NCI-H748 (cell line): ENCODE measurements around the gene EHD4.

Source experiments
- DNase-seq: peaks from one replicate; lab custom pipeline; 2025; ENCODE audit not compliant: unreplicated experiment; lab: John Stamatoyannopoulos, UW

The EHD4 gene

DNA sequence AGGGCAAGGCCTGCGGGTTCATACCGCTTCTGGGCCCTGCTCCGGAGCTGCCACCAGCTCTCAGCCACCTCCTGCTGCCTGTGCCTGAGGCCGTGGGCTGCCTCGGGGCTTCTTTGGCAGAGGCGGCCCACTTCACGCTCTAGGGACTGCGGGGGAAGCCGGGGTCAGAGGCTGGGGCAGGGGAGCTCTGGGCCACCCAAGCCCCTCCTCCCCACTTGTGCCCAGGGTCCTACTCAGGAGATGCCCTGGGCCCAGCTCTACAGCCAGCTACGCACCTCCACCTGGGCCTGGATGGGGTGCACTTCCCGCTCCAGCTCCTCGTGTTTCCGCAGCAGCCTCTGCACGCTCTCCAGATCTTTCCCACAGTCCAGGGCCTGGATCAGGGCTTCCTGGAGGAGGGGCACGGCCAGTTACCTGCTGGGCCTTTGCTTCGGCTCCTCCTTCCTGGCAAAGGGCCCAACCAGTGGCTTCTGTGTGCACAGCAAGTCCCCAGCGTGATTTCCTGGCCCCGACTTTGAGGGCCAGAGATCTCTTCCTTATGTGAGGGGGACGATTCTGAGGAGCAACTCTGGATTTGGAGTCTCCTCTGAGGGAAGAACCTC lies 109.7 kb downstream of the EHD4 start:
- peak; percentile 21 for DNase-seq

DNA sequence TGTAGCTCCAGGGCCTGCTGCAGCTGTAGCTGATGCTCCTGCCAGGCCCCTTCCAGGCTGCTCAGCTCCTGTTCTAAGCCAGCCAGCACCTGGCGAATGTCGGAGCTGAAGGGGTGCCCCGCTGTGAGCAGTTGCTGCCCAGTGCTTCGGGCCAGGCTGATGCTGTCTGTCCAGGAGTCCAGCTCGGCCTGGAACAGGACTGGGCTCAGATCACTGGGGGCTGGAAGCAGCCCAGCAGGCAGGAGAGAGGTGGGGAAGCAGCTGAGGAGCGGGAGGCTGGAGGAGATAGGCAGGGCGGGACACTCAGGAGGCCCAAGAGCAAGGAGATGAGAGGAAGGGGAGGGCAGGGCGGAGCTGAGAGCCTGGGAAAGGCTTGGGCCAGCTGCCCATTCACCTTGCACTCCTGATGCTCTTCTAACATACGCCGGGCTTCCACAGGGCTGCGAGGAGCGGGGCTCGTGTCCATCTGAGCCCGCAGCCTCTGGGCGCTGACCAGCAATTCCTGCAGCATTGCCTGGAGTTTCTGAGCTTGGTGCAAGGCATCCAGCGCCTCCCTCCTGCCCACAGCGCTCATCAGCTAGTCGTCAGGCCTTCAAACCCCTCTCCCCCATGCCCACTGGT lies 110.5 kb downstream of the EHD4 start:
- DNase-seq, result no peak

DNA sequence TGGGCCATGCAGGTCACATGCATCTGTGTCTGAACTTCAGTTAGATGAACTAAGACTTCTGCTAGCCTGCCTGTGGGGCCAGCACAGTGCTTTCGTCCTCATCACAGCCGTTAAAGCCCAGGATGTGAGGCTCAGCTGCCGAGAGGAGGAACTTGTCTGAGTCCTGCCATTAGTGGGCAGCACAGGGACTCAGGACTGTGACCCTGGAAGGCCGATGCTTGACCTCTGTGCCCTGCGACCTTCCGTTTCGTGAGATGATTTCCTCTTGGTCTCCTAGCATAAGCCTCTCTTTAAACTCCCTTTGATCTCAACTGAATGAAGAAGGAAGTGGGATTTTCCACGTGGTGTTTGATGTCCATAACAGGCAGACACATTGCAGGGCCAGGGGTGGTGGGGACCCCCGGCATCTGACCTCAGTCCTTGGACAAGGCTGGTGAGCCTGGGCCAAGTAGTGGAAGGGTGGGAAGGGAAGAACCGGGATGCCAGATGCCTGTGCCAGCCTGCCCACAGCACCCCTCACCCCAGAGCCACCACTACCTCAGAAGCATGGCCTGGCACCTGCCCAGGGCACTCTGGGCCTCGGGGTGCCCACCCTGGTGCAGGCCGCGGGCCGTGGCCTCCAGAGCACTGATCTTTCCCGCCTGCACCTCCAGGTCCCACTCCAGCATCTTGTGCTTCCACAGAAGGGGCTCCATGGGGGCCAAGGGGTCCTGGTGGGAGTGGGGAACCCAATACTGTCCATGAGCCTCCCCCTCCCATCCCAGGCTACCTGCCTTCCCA lies 112.1 kb downstream of the EHD4 start:
- no peak for DNase-seq

DNA sequence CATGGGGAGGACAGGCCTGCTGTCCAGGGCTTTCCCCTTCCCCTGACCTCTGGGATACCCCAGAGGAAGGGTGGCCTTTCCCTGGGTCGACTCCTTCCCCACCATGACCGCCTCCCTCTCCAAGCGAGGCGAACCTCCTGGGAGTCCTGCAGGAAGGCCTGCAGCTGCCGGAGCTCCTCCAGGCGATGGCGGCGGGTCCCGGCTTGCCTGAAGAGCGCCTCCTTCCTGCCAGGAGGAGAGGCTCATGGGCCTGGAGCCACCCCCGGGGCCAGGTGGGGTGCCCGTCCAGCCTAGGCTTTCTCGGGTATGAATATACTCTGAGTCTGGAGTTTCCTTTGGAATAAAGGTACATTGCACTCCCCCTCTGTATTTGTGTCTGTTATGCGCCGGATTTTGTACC lies 113.6 kb downstream of the EHD4 start:
- DNase-seq, result no peak

DNA sequence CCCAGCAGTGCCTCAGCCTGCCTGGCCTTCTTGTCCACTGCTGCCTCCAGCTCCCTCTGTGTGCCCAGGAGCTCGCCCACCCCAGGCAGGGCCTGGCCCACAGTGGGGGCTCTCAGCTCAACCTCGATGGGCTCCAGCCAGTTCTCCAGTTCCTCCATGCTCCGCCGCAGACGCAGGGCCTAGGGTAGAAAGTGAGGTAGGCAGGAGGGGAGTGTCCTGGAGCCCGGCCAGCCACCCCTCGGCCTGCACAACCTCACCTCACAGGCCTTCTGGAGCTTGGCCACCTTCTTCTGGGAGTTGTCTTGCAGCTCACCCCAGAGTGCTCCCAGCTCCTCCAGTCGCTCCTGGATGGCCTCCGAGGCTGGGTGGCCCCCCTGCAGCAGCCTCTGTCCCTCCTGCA lies 115.0 kb downstream of the EHD4 start:
- no peak for DNase-seq

DNA sequence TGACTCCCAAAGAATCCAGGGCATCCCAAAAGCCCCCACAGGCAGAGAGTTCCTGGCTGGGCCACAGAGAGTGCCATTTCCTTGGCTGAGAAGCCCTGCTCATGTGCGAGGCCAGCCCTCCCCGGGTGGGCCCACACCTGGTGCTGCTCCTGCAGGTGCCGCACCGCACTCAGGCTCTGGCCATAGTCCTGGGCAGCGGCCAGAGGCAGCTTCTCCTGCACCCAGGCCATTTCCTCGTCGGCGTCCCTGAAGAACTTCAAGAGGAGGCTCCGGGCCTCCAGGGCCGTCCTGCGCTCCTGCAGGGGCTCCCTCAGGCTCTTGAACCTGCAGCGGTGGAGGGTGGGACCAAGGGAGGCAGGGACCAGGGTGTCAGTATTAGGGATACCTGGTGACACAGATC lies 115.6 kb downstream of the EHD4 start:
- DNase-seq, result no peak

DNA sequence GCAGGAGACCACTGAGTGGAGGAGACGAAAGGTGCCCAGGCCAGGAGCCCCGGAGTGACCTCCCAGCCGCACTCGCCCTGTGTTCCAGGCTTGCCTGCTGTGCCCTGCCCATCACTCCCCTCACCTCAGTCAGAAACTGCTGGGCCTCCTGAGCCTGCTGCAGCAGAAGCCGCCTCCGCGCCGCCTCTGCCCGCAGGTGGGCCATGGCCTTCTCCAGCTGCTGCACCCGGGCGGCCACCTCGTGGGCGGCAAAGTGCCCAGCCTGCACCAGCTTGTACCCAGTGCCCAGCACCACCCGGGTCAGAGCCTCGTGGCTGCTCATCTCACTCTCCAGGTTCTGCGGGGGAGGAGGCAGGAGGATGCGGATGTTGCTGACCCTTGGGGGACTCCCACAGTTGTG lies 116.1 kb downstream of the EHD4 start:
- DNase-seq, result no peak

DNA sequence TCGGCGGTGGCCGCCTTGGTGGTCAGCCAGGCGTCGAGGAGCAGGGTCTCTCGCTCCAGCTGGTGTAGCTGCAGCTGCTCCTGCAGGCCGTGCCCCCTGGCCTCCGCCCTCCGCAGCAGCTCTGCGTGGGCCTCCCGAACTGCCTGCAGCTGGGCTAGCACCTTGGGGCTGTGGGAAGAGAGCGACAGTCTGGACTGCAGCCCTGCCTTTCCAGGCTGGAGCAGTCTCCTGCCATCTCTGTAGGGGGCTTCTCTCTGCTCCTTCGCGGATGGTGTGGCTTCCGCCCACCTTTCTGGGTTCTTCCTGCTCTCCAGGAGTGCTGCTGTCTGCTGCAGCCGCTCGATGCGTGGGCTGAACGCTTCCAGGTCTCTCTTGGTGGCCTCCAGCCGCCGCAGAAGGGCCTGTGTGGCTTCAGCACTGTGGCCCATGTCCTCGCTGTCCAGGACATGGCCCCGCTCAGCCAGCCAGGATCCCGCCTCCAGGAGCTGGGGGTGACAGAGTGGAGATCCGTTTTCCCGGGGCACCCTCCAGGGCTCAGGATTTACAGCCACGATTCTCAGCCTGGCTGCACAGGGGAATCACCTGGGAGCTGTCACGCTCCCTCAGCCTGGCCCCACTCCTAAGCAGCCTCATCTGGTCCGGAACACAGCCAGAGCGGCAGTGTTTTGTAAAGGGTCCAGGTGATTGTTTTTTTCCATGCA lies 116.9 kb downstream of the EHD4 start:
- DNase-seq, result no peak

DNA sequence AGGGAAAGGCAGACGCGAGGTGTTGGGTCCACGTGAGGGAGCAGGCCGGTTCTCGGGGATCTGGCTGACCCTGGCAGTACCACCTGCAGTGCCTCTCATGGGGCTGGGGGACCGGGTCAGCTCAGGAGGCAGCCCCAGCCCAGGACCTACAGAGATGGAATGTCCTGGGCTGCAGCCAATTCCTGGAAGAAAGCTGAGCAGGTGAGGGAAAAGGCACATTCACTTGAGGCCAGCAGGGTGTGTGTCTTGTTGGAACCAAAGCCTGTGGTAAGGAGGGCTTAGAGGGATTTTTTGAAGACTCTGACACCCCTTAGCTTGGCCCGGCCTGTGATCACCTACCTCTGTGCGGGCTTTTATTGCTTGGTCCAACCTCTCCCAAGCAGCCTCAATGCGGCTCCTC lies 117.9 kb downstream of the EHD4 start:
- no peak for DNase-seq

DNA sequence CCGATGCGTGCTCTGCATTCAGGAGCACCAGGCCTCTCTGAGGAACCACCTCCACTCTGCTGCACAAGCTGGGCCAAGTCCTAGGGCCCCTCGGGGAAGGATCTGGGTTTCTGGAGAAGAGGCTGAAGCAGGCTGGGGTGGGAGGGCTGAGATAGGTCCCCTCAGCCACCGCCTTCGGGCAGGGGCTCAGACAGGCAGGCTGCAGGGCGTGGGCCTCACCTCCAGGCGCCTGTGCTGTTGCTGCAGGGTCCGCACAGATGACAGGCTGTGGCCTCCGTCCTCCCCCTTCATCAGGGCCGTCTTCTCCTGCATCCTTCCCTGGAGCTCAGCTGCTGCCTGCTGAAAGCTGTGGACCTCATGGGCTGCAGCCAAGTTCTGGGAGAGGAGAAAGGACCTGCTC lies 118.5 kb downstream of the EHD4 start:
- DNase-seq, result no peak

DNA sequence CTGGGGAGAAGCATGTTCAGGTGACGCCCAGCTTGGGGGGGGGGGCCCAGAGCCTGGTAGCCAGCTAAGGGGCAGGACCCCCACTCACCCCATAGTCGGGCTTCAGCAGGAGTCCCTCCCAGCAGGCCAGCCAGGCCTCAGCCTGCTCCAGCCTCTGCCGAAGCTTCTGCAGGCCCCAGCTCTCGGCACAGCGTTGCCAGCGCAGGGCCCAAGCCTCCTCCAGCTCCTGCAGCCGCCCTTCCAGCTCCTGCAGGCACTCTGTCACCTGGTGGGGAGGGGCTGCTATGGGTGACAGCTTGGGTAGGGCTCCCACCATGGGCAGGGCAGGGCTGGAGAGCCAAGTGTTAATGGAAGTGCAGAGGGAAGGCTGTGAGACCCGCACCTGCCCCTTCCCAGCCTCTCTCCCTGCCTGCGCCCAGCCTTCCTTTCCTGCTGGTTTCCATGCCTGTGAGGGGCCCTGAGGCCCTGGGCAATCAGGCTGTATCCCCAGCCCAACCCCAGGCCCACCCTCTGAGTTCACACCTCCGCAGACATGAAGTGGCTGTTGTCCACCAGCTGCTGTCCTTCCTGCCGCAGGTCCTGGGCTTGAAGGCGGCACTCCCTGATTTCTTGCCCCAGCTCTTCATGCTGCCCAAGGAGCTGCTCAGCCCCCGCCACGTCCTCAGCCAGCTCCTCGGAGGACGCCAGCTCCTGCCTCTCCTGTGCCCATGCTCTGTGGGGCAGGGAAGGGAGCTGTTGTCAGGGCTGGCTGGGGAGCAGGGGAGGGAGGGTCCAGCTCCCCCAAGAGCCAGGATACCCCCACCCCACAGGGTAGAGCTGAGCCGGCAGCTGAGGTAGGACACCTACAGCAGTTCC lies 119.4 kb downstream of the EHD4 start:
- no peak for DNase-seq

DNA sequence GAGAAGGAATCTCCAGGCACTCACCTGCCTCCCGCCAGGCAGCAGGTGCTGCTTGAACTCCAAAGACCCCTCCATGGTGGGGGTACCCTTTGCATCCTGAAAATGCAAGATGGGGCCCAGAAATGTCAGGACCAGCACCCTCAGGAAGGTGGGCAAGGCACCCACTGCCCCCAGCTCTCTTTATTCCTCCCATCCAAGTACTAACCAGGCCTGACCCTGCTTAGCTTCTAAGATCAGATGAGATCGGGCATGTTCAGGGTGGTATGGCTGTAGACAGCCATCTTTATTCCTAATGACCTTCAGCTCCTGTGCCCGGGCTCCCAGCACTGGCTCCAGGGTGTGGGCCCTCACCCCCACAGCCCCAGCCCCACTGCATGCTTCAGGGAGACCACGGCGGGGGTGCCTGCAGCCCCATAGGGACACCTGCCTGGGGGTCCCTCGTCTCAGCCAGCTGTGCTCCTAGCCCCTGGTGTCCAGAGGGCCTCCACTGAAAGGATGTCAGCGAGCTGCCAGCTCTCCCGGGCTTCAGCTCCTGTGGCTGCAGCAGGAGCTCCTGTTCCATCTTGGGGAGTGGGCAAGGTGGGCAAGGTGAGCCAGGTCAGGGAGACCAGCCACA lies 120.5 kb downstream of the EHD4 start:
- no peak for DNase-seq

DNA sequence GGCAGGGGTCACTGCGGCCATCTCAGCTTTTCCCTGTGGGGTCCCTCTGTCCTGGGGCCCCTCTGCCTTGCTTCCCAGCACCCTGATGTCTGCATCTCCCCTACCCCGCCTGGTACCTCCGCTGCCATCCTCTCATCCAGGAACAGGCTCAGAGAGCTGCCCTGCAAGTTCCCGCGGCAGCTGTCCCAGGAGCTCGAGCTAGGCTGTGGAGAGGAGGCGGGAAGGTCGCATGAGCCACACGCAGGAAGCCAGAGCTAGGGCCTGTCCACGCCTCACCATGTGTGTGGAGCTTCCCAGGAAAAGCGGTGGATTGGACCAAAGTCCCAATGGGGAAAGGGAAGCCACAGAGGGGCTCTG lies 121.2 kb downstream of the EHD4 start:
- no peak for DNase-seq

DNA sequence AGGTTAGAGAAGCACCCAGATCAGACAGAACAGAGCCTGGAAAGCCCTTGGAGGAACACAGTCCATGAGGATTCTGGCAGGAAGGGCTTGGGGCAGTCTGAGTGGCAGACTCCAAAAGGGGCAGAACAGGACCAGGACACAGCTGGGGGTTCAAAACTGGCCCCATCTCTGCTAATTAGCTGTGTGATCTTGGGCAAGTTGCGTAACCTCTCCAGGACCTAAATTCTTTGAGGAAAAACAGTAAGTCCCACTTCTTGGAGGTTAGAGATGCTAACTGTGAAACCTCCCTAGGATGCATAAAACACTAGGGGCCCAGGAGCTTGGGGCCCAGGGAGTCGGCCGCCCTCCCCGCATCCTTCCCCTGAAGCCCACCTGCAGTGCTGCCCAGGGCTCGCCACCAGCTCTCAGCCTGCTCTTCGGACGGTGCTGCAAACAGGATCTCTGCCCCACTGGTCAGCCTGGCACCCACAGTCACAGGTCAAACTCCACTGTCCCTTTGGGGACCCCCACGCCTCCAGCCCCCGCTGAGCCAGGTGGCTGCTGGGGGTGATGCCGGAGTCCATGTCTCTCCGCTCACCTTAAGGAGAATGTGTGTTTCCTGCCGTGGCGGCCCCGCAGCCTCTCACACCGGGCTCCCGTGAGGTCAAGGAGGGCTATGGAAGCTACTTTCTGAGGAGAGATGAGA lies 121.7 kb downstream of the EHD4 start:
- no peak for DNase-seq

DNA sequence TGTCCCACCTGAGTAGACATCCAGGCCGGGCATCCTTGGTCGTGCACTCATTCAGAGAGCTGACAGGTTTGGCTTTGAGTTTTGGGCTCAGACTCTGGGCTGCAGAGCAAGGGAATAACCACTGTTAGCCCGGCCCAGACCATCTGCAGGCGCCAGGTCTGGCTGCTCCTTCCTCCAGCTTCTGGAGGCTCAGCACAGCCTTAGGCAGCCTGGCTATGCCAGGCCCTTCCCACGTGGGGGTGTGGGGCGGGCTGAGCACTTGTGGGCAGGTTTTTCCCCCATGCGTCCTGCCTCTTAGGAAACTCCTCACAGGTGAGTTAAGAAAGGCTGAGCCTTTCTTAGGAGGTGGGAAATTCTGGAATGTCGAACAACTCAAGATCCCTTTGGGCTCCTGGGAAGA lies 122.5 kb downstream of the EHD4 start:
- DNase-seq, result no peak

DNA sequence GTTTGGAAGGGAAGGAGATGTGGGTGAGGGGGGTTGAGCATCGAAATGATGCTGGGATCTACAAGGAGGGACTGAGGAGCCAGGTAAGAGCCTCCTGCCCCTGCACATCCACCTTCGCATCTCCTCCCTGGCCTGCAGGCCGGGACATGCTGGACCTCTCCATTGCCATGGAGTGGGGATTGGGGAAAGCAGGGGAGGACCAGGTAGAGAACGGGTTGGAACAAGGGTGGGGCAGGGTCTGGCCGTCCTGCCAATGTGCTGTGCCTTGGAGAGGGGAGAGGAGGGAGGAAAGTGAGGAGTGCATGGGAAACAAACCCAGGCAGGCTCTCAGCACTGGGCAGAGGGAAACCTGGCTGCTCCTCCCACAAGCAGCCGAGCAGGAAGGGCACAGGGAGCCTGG lies 123.2 kb downstream of the EHD4 start:
- DNase-seq, result no peak

DNA sequence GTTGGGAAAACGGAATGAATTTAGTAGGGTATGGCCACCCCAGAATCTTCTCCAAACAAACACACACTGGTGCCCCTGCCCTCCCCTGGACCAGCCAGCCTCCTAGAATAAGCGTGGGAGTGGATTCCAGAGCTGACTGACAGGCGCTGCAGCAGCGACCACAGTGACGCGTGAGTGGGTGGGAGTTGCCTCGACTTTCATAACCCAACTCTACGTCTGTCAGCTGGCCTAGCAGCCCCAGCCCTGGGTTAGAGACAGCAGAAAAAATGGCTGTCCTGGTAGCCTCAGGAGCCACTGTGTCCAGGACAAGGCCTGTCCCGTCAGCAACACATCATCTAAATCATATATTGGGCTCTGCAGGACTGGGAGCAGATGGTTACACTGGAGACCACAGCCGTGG lies 123.7 kb downstream of the EHD4 start:
- DNase-seq, result no peak

DNA sequence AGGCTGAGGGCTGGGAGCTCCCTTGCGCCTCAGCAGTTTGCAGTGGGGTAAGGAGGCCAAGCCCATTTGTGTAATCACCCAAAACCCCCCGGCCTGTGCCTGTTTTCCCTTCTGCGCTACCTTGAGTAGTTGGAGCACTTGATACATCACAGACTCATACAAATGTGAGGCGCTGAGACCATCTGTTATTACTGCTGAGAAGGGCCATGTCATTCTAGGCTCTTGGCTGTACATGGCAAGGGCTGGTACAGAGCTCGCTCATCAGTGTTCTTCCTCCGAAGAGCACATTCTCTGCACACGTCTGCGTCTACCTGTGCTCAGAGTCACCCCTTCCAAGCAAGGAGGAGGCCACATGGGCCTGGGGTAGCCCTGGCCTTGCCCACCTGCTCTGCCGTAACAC lies 124.4 kb downstream of the EHD4 start:
- DNase-seq, result no peak

DNA sequence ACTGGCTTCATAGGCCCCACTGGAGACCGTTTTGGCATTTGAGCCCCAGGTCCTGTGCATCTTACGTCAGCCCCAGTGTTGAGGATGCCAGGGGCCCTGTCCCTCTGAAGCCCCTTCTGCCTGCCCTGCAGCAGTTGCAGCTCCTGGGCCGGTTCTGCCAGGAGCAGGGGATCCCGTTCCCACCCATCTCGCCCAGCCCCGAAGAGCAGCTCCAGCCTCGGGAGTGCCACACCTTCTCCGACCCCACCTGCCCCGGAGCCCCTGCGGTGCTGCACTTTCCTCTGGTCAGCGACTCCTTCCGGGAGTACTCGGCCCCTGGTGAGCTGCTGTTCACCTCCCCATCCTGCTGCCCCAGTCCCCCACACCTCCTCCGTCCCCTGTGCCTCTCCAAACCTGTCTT lies 125.2 kb downstream of the EHD4 start:
- DNase-seq, result no peak
